ENCODE measurements around the gene ACTN3.
"Not testable (repeated sequence)": the region's sequence is repeated elsewhere in the genome, so short reads cannot be mapped to it uniquely, and the experiment has no call there.

Gene ACTN3

DNA sequence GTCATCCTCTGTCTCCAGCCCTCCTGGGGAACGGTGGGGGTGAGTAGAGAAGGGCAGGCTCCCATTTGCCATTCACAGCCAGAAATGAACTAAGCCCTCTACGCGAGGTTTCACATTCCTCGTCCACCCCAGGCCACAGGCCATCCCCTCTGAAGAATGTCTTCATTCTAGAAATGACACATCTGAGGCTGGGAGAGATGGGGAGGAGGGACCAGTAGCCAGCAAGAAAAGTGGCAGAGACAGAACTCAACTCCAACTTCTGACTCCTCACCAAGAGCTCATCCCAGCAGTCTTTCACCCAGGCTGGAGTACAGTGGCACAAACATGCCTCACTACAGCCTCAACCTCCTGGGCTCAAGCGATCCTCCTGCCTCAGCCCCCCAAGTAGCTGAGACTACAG lies 18.3 kb downstream of the ACTN3 start:
- DNase-seq (ENCODE audit: low read depth in 2 of 2), result no peak

DNA sequence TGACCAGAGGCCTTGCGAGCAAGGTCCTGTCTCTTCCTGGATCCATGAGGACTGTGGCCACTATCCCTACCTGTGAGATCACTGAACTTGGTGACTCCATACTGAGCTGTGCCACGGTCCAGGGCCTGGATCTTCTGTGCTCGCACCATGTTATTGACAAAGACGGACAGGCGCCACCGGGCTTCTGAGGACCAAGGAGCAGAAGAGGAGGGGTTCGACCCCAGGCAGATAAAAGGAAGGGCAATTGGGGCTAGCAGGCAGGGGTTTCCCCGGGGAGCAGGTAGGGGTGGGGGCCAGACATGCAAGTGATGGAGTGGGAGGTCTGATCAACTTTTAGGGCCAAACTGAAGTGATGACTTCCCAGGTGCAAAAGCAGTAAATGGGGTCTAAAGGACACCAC lies 19.5 kb downstream of the ACTN3 start:
- DNase-seq (ENCODE audit: low read depth in 2 of 2), result no peak

- DNase-seq (ENCODE audit: low read depth in 2 of 2), result no peak
Measured at GRCh38 chr11:66567787-66568123, 21.1 kb downstream of the ACTN3 start.

DNA sequence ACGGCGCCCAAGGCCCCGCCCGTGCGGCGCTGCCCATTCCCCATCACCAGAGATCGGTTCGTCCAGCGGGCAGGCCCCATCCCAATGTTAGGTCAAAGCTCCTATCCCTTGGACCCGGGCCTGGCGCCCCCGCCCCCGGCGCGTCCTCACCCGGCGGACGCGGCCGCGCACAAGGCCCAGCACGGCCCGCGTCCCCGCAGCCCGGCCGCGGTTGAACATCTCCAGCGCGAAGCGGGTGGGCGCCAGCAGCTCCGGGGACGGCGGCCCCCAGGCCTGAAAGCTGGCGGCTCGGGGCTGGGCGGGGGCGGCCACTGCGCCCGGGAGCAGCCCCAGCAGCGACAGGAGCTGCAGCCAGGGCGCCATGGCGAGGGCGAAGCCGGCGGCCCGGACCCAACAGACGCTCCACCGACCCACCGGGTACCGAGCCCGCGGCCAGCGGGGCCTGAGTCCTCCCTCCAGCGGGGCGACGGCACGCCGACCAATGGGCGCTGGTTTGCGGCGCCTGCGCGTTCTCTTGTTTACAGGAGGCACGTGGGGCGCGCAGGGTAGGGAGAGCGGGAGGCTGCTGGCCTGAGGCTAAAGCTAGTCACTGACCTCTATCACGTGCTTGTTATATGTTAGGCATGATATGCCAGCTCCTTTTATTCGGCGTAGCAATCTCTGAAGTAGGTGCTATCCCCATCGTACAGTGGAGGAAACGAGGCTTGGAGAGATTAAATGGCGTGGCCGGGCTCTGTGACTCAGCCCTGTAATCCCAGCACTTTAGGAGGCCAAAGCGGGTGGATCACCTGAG lies 21.6 kb downstream of the ACTN3 start, which contains the start of gene CTSF:
Gene CTSF (minus strand): TSS at position 483 of the 793 bp plus-strand sequence. CDS start 120 bp downstream, at position 363.
- DNase-seq (ENCODE audit: low read depth in 2 of 2), result peak; percentile 55

DNA sequence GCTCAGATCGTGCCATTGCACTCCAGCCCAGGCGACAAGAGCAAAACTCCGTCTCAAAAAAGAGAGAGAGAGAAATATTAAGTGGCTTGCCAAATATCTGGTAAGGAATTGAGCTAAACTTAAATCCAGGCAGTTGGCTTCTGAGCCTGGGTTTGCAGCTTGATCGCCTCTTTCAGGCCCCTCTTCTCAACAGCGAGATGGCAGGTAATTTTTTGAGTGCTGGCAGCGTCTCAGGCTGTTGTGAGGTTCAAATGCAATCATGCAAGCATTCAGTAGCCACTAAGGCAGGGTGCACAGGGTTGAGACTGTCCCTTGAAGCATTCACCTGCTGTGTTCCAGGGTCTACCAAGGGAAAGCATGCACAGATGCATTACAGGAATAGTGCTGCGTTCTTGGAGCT lies 22.4 kb downstream of the ACTN3 start:
- no peak for DNase-seq (ENCODE audit: low read depth in 2 of 2)

- DNase-seq (ENCODE audit: low read depth in 2 of 2), result no peak
Measured at GRCh38 chr11:66570079-66570849, 23.6 kb downstream of the ACTN3 start.

DNA sequence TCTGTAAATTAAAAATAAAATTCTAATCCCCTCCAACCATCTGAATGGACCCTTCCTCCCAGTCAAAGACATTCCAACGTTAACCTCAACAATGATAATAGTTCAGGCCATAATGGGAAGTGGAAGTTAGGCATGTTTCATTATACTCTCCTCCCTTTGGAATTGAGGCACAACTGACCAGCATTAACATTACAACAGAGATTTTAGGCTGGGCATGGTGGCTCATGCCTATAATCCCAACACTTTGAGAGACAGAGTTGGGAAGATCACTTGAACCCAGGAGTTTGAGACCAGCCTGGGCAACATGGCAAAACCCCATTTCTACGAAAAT lies 24.1 kb downstream of the ACTN3 start:
- DNase-seq (ENCODE audit: low read depth in 2 of 2), result no peak

DNA sequence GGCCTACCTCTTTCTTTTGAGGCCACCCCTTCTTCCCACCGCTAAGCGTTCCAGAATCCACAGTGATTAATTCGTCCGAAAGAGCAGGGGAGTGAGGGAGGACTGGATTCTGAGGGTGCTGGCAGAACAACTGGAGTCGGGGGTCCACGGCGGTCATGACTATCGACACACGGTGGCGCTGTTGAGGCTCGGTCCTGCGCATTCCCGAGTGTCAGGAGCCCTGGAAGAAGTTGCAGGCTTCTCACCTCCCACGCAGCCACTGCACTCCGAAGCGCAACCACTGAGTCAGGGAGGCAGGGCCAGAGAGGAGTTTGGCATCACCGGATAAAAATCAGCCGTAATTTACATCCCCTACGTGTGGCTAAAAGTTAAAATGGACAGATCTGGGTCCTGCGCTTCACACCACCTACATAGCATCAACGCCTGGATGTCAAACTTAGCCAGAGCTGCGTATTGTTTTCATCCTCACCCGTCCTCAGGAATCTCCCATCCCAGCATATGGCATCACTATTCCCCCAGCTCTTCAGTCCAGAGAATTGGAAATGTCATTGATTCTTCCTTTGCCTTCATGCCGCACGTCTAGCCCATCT lies 32.4 kb downstream of the ACTN3 start:
- peak; percentile 56 to 74 for DNase-seq (ENCODE audit: low read depth in 2 of 2)

DNA sequence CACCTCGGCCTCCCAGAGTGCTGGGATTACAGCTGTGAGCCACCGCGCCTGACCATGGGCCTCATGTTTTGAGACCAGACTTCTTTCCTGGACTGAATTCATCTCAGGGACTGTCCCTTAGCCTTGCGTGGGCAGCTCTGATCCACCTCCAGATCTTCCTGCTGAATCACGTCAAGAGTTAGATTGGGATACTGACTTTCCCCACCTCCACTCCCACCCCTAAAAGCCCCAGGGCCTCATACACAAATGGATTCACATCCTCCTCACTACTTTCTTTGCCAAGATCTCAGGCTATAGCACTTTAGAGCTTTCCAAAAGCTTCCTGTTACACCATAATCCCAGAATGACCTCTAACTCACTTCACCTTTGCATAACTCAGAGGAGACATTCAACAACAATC lies 34.1 kb downstream of the ACTN3 start:
- no peak for DNase-seq (ENCODE audit: low read depth in 2 of 2)

DNA sequence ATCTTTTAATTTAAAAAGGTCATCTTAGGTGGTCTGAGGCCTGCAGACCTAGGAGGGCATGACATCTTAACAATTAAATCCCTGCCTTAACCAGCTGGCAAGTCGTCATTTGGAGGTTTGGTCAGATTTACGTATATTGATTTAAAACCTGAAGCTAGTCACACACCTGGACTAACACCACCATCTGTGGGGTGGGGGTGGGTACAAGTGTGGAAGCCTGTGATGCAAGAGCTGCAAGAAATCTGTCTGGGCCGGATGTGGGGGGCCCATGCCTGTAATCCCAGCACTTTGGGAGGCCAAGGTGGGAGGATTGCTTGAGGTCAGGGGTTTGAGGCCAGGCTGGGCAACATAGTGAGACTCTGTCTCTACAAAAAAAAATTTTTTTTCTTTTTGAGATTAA lies 34.6 kb downstream of the ACTN3 start:
- DNase-seq (ENCODE audit: low read depth in 2 of 2), result no peak

GRCh38 chr11:66582565-66583147 lies 36.0 kb downstream of the ACTN3 start:
- DNase-seq (ENCODE audit: low read depth in 2 of 2), result not testable (repeated sequence)

DNA sequence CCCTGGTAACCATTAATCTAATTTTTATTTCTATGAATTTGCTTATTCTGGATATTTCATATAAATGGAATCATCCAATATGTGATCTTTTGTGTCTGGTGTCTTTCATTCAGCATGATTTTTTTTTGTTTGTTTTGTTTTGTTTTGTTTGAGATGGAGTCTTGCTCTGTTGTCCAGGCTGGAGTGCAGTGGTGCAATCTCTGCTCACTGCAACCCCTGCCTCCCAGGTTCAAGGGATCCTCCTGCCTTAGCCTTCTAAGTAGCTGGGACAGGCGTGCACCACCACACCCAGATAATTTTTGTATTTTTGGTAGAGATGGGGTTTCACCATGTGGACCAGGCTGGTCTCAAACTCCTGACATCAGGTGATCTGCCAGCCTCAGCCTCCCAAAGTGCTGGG lies 38.7 kb downstream of the ACTN3 start:
- DNase-seq (ENCODE audit: low read depth in 2 of 2), result not testable (repeated sequence)

DNA sequence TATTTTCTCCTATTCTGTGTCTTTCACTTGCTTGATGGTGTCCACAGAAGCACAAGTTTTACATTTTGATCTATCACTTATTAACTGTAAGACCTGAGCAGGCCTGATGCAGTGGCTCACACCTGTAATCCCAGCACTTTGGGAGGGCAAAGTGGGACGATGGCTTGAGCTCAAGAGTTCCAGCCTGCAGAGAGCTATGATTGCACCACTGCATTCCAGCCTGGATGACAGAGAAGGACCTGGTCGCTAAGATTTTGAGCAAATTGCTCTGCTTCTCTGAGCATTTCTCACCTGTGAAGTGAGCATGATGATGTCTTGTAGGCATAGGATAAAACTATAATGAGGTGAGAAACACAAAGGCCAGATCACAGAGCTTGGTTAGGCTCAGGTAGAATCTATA lies 39.4 kb downstream of the ACTN3 start:
- DNase-seq (ENCODE audit: low read depth in 2 of 2), result no peak

DNA sequence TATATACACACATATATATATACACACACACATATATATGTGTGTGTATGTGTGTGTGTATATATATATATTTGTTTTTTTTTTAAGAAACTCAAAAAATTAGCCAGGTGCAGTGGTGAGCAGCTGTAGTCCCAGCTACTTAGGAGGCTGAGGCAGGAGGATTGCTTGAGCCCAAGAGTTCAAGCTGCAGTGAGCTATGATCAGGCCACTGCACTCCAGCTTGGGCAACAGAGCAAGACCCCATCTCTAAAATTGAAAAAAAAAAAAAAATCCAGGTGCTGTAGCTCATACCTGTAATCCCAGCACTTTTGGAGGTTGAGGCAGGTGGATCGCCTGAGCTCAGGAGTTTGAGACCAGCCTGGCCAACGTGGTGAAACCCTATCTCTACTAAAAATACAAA lies 42.6 kb downstream of the ACTN3 start:
- not testable (repeated sequence) for DNase-seq (ENCODE audit: low read depth in 2 of 2)

DNA sequence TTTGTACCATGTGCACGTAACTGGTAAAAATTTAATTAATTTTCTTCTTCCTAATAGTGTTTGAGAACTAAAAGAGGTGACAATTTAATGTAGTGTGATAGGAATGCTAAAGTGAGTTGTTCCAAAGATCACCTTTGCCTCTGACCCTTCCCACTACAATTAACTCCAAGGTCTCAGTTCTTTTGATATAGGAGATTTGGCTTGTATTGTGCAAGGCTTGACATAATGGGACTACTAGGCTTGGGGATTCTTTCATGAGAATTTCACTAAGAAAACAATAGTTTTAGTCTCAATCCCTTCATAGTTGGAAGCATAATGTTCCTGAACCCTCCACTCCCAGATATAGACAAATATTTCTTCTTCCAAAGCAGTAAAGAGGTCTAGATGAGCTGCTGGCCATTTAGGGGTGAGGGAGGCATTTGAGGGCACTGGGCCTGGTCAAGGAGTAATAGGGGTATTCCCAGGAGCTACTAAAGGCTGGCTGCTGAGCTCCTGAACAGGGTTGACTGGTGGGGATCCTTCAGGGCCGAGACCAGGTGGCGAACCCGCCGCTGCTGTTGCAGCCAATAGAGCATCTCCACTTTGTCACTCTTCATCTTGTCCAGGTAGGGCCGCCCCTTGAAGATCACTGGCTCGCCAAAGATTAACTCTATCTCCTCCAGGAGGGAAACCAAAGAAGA lies 43.4 kb downstream of the ACTN3 start:
- no peak for DNase-seq (ENCODE audit: low read depth in 2 of 2)

DNA sequence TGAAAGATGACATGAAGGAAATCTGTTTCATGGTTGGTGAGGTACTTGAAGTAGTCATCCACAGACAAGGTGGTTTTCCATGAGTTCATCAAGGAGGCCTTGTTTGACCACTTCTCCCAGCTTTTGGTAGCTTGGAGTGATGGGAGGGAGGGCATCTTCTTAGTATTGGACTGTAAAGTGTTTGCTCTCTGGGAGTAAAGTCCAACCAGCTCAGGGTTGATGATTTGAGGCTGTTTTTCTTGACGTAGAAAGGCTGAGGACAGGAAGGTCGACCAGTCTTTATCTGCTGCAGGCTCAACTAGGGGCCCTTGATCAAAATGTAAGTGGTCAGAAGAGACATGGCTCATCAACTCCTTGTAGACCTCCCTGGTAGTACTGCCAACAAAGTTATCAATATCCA lies 44.5 kb downstream of the ACTN3 start:
- no peak for DNase-seq (ENCODE audit: low read depth in 2 of 2)

DNA sequence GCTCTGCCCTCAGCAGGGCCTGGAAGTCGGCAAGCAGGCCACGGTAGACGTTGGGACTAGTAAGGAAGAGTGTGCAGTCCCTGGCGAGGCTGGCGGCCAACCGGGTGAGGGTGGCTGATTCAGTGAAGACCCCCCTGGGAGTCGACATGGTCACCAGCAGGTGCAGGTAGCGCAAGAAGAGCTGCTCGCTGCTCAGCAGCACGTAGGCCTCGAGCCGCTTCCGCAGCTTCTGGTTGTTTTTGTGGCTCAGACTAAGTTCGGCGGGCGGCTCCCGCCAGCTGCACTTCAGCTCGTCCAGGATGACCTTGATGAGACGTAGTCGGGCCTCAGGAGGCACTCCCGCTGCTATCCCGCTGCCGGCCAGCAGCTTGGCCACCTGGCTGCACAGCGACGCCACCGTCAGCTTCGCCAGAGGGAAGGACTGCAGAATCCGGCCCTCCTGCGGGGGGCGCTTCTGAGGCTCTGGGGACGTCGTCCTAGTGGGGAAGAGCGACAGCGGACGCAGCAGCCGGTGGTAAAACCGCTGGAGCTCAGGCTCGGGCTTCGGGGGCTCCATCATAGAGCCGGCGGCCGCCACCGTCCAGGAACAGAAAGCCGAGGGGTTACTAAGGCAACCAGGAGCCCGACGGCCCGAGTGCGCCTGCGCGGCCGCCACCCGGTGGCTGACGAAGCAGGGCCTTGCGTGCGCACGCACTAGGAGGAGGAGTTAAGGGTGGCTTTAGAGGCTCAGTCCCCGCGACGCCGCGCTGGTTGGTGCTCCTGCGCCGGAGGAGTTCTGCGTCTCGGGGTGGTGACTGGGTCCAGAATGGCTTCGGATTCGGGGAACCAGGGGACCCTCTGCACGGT lies 46.0 kb downstream of the ACTN3 start, which contains the start of the genes CCDC87 and CCS:
Gene CCDC87 (minus strand): TSS at position 607 of the 846 bp plus-strand sequence. CDS start 48 bp downstream, at position 559.
Gene CCS (plus strand): TSS at position 729 of the 846 bp plus-strand sequence. CDS start 77 bp downstream, at position 806.
- DNase-seq (ENCODE audit: low read depth in 2 of 2), result peak; percentile 98 to 99

DNA sequence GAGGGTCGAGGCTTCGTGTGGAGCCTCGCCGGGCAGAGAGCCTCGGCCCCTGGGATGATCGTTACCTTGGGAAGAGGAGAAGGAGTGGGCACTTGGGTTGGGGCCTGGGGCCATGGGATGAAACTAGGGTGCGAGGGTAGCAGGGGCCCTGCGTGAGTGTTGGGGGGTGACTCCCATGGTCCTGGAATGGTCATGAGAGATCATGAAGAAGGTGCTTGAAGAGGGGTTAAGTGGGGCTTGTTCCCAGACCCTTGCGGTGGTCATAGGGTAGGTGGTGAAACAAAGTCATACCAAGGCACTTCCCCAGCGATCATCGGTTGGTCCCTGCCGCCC lies 46.6 kb downstream of the ACTN3 start:
- no peak for DNase-seq (ENCODE audit: low read depth in 2 of 2)

GRCh38 chr11:66593650-66594049 lies 46.9 kb downstream of the ACTN3 start:
- DNase-seq (ENCODE audit: low read depth in 2 of 2), result no peak

- DNase-seq (ENCODE audit: low read depth in 2 of 2), result no peak
Measured at GRCh38 chr11:66595245-66595904, 48.7 kb downstream of the ACTN3 start.

Measured in stimulated activated CD8-positive, alpha-beta memory T cell treated with anti-CD3 and anti-CD28 coated beads, Interleukin-15, amount 100 ng/mL, for 48 hours (primary cell).